ENCODE results near the gene ABCC3.

- TF ChIP-seq, protein P1, sequence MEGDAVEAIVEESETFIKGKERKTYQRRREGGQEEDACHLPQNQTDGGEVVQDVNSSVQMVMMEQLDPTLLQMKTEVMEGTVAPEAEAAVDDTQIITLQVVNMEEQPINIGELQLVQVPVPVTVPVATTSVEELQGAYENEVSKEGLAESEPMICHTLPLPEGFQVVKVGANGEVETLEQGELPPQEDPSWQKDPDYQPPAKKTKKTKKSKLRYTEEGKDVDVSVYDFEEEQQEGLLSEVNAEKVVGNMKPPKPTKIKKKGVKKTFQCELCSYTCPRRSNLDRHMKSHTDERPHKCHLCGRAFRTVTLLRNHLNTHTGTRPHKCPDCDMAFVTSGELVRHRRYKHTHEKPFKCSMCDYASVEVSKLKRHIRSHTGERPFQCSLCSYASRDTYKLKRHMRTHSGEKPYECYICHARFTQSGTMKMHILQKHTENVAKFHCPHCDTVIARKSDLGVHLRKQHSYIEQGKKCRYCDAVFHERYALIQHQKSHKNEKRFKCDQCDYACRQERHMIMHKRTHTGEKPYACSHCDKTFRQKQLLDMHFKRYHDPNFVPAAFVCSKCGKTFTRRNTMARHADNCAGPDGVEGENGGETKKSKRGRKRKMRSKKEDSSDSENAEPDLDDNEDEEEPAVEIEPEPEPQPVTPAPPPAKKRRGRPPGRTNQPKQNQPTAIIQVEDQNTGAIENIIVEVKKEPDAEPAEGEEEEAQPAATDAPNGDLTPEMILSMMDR (IDR thresholded peaks at IDR 0.05; ENCODE audit: extremely low read depth in 1 of 2, insufficient read depth in 1 of 2, low read depth in 1 of 2, low read length in 2 of 2): no peak
- TF ChIP-seq, protein P2, sequence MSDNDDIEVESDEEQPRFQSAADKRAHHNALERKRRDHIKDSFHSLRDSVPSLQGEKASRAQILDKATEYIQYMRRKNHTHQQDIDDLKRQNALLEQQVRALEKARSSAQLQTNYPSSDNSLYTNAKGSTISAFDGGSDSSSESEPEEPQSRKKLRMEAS (IDR thresholded peaks at IDR 0.05; ENCODE audit: insufficient read depth, insufficient read length): no peak
- no peak for TF ChIP-seq JUN (IDR thresholded peaks at IDR 0.05; ENCODE audit: borderline replicate concordance, insufficient read depth, insufficient read length, low read depth)
- no peak for TF ChIP-seq POLR2A (IDR thresholded peaks at IDR 0.05; ENCODE audit: low read depth, low read length)
- no peak for TF ChIP-seq POLR2AphosphoS5 (IDR thresholded peaks at IDR 0.05; ENCODE audit: insufficient read depth, low read depth, low read length)
- no peak for TF ChIP-seq MYC (IDR thresholded peaks at IDR 0.05; ENCODE audit: low read depth, low read length)
- no peak for TF ChIP-seq GATA2 (IDR thresholded peaks at IDR 0.05; ENCODE audit: insufficient read depth, insufficient read length, low read depth, low read length)
These were observed 15.7 kb upstream of the ABCC3 start for GRCh38 chr17:50618941-50619340.

Data from endothelial cell of umbilical vein (primary cell).